ENCODE measurements around the gene TPTE.
"Not testable (repeated sequence)": the region's sequence is repeated elsewhere in the genome, so short reads cannot be mapped to it uniquely, and the experiment has no call there.

The TPTE gene

GRCh38 chr21:10639746-10640145 lies 118.4 kb downstream of the TPTE start:
- H3K27ac Mint-ChIP-seq; ATAC-seq; H3K36me3 Mint-ChIP-seq (ENCODE audit: low read depth); H3K4me3 Mint-ChIP-seq; H3K27me3 Mint-ChIP-seq; H3K4me1 Mint-ChIP-seq; H3K9me3 Mint-ChIP-seq; DNase-seq: not testable (repeated sequence)

GRCh38 chr21:10640446-10640845 lies 119.1 kb downstream of the TPTE start:
- Mint-ChIP-seq H3K27ac (no peak overlapping the region), H3K36me3 (ENCODE audit: low read depth) (no peaks in the 10 kb centered on the region), H3K4me3 (no peak overlapping the region), H3K4me1 (no peaks in the 10 kb centered on the region), H3K27me3 (no peaks in the 10 kb centered on the region), H3K9me3 (no peaks in the 10 kb centered on the region)
- DNase-seq: no peak
- ATAC-seq: no peak

DNA sequence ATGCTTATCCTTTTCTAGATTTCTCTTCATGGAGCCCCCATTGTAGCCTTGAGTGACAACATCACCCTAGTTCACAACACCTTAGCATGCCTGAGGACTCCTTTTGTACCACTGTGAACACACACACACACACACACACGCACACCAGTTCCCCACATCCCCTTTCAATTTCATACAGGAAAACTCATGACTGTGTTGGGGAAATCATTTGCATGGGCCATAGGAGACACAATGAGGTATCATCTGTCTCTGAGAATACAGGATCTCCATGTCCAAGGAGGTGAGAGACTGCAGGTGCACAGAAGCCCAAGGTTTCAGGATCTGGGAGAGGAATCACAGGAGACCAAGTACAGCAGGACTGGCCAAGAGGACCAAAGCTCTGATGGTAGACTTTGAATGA lies 119.7 kb downstream of the TPTE start:
- Mint-ChIP-seq H3K4me3 (no peak overlapping the region), H3K27ac (no peak overlapping the region), H3K27me3 (no peaks in the 10 kb centered on the region), H3K36me3 (ENCODE audit: low read depth) (no peaks in the 10 kb centered on the region), H3K4me1 (no peaks in the 10 kb centered on the region), H3K9me3 (no peaks in the 10 kb centered on the region)
- no peak for DNase-seq
- ATAC-seq: no peak

DNA sequence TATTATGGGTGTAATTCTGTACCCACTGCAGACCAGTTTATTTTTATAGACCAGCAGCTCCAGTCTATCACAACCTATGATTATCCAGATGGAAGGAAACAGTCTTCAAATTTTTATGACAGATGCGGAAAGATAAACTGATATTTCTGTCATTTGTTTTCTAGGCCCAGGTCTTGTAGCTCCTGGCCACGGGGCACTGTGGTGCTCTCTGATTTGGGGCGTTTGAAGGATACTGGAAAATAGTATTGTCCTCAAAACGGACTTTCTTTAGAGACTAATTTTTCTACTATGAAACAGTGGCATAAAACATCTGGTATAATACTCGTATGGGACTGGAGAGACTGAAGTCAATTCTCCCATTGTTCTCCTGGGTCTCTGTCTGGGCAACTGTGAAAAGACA lies 124.3 kb downstream of the TPTE start:
- not testable (repeated sequence) for H3K36me3 Mint-ChIP-seq (ENCODE audit: low read depth); H3K4me3 Mint-ChIP-seq; H3K27ac Mint-ChIP-seq; H3K27me3 Mint-ChIP-seq; DNase-seq; H3K4me1 Mint-ChIP-seq; H3K9me3 Mint-ChIP-seq; ATAC-seq

DNA sequence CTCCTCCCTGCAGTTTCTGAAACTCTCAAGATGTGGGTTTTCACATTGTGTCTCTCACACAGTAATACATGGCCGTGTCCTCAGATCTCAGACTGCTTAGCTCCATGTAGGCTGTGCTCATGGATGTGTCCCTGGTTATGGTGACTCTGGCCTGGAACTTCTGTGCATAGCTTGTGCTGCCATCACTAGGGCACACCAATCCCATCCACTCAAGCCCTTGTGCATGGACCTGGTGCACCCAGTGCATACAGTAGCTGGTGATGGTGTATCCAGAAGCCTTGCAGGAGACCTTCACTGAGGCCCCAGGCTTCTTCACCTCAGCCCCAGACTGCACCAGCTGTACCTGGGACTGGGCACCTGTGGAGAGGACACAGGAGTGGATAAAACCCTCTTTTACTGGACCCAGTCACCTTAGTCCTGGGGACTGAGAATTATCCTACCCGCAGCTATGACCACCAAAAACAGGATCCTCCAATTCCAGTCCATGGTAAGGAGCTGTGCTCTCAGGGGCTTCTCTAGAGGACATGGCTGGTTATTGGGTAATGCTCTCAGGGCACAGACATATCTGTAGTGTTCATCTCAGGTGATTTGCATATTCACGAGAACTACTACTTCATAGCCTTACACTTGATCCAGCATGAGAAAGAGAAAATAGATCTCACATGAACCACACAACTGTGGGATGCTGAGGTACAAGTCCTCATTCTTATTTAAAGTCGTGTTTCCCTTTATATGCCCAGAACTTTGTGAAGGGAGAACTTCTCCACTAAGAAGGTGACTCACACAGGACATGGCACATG lies 128.2 kb downstream of the TPTE start:
- not testable (repeated sequence) for H3K4me1 Mint-ChIP-seq; DNase-seq; ATAC-seq; H3K36me3 Mint-ChIP-seq (ENCODE audit: low read depth); H3K4me3 Mint-ChIP-seq; H3K27ac Mint-ChIP-seq; H3K27me3 Mint-ChIP-seq; H3K9me3 Mint-ChIP-seq

DNA sequence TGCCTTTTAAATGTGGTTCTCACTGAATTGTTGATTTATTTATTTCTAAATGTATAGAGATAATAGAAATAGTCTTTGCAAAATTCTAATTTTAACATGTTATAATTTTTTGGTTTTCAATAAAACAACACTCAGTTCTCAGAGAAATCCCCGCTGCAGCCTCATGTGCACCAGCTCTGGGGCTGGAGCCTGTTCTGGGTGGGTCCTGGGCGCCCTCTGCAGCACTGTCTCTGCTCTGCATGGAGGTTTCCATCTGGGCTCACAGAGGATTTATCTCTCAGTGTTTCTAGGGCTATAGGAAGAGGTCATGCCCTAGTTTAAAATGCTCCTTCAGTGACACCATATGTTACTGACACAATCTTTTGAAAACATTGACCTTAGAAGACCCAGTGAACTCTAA lies 128.9 kb downstream of the TPTE start:
- DNase-seq; H3K36me3 Mint-ChIP-seq (ENCODE audit: low read depth); H3K4me3 Mint-ChIP-seq; H3K4me1 Mint-ChIP-seq; ATAC-seq; H3K9me3 Mint-ChIP-seq; H3K27ac Mint-ChIP-seq; H3K27me3 Mint-ChIP-seq: not testable (repeated sequence)
